Hematopoietic multipotent progenitor cell treated with erythropoietin and hydrocortisone succinate and interleukin-3 and kit ligand, for 17 days (in vitro differentiated cells): ENCODE results near the gene ARFRP1.

Source experiments
- DNase-seq: peaks from one replicate; pipeline ENCODE4 v3.0.0-alpha.2; 2015; ENCODE audit warnings: low spot score

The ARFRP1 gene

GRCh38 chr20:63707558-63708300 lies at the start of gene ARFRP1, which contains the start of gene ZGPAT:
Gene ARFRP1, minus strand, starts transcription at chr20:63707976. Its CDS starts 885 bp downstream, at chr20:63707091.
Gene ZGPAT, plus strand, starts transcription at chr20:63708039. Its CDS starts 542 bp downstream, at chr20:63708581.
- peak; percentile 84 for DNase-seq

- no peak for DNase-seq
Observed at GRCh38 chr20:63756648-63756991, 48.8 kb upstream of the ARFRP1 start.

GRCh38 chr20:63755933-63756647 lies 48.3 kb upstream of the ARFRP1 start:
- DNase-seq = no peak

GRCh38 chr20:63754008-63754407 lies 46.2 kb upstream of the ARFRP1 start:
- no peak for DNase-seq

- DNase-seq = no peak
Observed at GRCh38 chr20:63753381-63753780, 45.6 kb upstream of the ARFRP1 start.

- DNase-seq = no peak
Observed at GRCh38 chr20:63752411-63753101, 44.8 kb upstream of the ARFRP1 start.

GRCh38 chr20:63751471-63752271 lies 43.9 kb upstream of the ARFRP1 start:
- DNase-seq = peak; percentile 29

- DNase-seq = no peak
Observed at GRCh38 chr20:63750807-63751470, 43.2 kb upstream of the ARFRP1 start.

GRCh38 chr20:63749597-63750508 lies 42.1 kb upstream of the ARFRP1 start:
- DNase-seq = no peak

- no peak for DNase-seq
Observed at GRCh38 chr20:63748934-63749270, 41.1 kb upstream of the ARFRP1 start.

GRCh38 chr20:63748070-63748933 lies 40.5 kb upstream of the ARFRP1 start:
- no peak for DNase-seq

- DNase-seq = no peak
Observed at GRCh38 chr20:63747622-63748069, 39.9 kb upstream of the ARFRP1 start.

- DNase-seq = no peak
Observed at GRCh38 chr20:63746751-63747315, 39.1 kb upstream of the ARFRP1 start.

- no peak for DNase-seq
Observed at GRCh38 chr20:63745961-63746731, 38.4 kb upstream of the ARFRP1 start.

- no peak for DNase-seq
Observed at GRCh38 chr20:63745424-63745805, 37.6 kb upstream of the ARFRP1 start.

GRCh38 chr20:63744574-63745423 lies 37.0 kb upstream of the ARFRP1 start:
- no peak for DNase-seq

- no peak for DNase-seq
Observed at GRCh38 chr20:63744158-63744557, 36.4 kb upstream of the ARFRP1 start.
